Fibroblast of peridontal ligament (primary cell): Measurements from ENCODE around the gene ADA.

Source experiments
- DNase-seq: peaks from one replicate; pipeline ENCODE4 v3.0.0-alpha.2; 2010; ENCODE audit errors: extremely low read depth

ADA gene

DNA sequence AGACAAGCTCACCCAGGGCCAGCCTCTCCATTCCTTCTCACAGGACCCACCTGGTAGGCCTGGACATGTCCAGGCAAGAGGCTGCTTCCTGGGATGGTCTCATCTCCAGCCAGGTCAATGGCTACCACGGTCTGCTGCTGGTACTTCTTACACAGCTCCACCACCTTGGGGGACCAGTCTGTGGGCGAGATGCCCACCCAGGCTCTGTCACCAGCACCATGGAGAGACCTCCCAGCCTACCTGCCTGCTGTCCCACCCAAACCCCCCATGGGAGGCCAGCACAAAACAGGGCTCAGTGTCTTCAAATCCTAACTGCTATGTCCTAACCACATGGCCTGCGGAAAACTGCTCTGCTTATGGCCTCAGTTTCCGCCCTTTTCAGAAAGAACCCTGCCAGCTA lies 27.3 kb downstream of the ADA start:
- DNase-seq: no peak

DNA sequence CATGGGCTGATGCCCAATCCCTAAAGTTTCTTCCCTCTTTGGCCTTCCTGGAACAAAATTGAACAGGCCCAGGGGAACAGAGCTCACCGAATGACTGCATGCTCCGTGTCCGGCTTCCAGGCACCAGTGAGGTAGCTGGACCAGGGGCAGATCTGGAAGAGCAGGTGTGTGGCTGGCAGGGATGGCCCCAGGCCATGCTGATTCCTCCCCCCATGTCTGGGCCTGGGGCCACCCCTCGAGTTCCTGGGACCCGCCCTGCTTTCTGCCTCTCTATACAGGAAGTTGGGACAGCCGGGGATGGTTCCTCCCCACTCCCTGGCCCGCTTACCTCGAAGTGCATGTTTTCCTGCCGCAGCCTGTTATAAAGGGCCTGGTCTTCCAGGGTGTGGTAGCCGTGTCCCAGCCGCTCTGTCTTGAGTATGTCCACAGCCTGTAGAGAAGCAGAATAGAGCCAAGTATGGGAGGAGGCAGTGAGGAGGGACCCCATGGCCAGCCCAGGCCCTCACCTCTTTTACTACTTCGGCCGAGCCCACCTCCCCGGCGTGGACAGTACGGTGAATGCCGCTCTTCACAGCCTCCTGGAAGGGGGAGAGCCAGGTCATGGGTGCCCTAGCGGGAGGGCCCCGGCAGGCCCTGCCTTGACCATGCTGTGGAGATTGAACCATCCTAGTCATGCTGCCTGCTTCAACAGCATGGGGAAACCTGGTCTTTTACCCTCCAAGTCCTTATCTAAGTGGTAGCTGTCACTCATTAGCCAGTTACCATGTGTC lies 28.8 kb downstream of the ADA start:
- no peak for DNase-seq

DNA sequence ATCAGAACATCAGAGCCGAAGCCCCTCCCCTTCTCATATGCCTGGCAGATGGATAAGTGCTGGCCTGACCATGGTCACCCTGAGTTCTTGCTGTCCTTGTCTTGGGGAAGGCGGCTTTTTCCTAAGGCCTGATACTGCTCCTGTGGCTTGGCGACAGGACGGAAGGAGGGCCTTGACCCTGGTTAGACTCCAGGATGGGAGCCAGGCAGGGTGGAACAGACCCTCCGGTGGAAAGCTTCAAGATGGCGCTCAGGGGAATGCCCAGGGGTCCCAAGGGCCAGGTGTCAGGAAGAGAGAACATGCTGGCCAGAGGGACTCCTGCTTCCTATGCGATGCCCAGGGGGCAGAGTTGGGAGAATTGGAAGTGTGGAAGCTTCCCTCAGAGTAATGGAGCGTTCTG lies 29.6 kb downstream of the ADA start:
- DNase-seq: no peak

DNA sequence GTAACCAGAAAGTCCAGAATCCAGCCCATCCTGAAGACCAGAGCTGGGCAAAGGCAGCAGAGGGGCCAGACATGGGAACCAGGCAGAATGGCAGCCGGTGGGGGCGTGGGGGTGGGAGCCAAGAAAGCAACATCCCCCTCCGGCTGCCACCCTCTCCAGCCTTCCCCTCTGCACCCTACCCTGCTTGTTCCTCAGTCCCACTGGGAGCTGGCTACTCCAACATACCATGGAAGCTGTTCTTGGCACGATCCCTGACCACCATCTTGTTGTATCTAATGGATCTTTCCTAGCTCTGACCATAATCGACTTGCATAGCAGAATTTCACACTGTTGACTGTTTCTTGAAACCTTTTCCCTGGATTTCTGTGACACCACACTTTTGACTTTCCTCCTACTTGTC lies 30.2 kb downstream of the ADA start:
- DNase-seq: no peak

DNA sequence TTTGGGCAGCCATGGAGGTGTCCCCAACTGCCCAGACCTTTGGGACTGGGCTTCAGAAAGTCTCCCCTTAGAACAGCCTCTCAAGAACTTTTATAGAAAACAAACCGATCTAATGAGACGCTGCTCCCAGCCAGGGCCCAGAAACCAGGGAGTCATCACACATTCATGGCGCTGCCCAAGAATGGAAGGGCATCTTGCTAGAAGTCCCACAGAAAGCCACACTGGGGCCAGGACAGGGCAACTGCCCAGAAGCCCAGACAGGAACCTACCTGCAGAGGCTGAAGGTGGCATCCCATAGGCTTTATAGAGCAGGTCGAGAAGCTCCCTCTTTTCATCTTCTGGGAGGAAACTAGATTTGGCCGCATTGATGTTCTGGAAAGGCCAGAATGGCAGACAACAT lies 31.5 kb downstream of the ADA start:
- DNase-seq: no peak

DNA sequence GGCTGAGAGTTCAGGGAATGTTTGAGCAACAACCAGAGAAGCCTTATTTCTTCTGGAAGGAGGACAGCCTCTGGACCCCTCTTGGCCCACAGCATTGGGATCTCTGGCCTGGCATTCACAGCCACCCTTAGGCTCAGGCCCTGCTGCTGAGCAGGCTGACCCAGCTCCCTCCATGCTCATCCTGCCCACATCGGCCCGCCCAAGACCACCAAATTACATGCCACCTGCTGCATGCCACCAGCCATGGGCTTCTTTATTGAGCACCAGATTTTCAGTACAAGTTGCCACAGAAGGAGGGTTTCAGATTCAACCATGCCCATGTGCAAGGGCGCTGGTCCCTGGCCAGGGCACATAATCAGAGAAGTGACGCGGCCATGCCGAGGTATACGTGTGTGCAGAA lies 32.2 kb downstream of the ADA start:
- DNase-seq: no peak

DNA sequence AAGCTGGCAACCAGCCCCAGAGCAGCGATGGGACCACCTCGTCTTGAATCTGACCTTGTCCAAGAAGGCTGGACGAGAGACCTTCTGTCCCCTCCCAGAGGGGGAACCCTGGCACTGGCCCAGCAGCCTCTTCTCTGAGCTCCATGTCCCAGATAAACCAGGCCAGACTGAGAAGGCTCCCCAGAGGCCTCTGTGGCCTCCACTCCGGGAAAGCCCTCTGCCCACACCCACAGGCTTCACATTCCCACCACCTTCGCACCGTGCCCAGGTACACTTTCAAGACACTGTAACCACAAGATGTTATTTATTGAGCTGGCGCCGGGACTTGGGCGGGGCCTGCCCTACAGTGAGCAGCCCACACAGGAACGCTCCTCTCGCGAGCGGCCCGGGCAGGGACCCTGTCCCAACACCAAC lies 33.2 kb downstream of the ADA start:
- no peak for DNase-seq

DNA sequence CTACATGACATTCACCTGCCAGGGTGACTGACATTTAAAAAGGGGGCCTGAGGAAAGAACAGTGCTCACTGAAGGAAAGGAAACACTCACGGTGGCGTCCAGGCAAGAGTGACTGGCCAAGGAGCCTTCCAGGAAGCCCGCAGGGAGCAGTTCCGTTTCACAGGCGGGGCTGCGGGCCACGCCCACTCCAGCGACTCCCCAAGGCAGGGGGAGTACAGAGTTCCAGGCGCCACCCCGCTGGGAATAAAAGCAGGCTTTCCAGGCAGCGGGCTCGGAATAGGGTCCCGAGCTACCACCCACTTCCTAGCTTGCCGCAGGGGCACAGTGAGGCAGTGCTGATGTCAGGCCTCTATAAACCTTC lies 34.9 kb downstream of the ADA start:
- DNase-seq: no peak

DNA sequence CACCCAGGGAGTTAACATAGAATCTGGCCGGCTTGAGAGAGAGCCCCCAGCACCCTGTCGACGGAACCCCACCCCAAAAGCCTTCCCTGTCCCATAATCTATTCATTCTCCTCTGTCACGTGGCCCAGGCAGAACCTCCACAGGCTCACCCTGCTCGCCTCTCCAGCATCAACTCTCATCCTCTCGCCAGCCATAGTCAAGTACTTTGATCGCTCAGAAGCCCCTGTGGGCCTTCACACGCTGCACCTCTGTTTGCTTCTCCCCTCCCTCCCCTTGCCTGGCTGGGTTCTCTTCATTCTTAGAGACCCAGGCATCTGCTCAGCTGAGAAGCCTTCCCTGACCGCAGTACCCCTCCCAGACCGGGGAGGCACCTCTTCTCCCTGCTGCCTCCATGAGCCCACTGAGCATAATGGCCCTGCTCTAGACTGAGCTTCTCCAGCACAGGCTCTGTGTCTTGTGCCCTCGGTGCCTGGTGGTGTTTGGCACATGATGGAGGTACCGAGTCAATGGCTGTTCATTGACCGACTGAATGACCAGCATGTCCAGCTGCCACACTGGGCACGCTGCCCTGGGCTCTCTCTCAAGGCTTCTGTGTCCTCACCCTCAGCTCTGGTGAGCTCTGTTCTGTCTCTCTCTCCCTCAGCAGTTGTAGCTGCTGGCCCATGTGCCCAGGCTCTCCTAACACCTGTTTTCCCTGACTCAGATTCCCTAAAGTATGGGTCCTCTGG lies 35.5 kb downstream of the ADA start:
- DNase-seq: no peak

DNA sequence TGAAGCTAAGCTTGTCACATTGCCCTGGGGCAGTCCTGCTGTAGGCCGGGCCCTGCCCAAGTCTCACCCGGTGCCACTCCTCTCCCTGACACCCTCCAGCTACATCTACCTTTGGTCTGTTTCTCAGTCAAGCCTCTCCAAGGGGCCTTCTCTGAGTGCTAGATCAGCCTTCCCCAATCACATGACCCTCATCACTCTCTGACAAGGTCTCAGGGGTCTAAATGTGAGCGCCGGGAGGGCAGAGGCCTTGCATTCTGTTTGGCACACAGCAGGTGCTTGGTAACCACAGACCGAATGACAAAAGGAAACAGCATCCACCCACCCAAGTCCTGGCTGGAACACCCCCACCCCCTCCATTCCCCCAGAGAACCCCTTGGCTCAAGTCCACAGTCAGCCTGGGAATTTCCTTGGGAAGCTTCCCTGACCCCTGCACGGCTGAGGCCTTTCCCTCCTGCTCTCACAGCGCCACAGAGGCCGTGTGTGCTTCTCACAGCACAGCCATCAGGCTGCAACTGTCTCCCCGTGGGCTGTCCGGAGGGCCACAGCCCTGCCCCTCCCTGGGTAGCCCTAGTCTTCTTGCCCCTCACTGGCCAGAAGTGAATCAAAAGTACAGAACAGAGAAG lies 36.2 kb downstream of the ADA start:
- DNase-seq: peak; percentile 36

DNA sequence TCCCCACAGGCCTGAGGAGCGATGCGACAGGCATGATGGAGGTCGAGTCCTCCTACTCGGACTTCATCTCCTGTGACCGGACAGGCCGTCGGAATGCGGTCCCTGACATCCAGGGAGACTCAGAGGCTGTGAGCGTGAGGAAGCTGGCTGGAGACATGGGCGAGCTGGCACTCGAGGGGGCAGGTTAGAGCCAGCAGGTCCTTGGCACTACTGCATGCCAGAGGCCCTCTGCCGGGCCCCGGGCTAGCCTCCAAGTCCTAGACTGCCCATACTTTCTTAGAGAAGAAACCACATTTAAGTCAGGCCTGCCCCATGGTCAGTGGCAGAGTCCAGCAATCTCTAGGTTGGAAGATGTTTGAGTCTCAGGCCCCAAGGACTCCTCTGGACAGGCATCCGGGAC lies 37.0 kb downstream of the ADA start:
- DNase-seq: no peak

DNA sequence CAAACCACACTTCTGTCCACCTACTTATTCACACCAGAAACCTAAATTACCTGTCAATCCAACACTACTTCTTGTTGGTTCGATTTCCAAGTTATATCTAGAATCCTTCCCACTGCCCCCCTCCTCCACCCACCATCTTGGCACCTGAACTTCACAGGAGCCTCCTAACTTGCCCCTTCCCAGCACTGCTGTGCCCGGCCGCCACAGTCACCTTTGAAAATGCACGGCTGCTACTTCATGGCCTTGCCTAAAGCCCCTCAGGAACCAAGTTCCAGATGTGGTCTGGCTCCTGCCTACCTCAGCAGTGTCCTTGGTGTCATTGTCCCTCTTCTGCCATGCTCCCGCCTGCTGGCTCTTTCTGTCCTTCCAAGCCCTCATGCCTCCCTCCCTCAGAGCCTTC lies 37.9 kb downstream of the ADA start:
- DNase-seq: no peak

DNA sequence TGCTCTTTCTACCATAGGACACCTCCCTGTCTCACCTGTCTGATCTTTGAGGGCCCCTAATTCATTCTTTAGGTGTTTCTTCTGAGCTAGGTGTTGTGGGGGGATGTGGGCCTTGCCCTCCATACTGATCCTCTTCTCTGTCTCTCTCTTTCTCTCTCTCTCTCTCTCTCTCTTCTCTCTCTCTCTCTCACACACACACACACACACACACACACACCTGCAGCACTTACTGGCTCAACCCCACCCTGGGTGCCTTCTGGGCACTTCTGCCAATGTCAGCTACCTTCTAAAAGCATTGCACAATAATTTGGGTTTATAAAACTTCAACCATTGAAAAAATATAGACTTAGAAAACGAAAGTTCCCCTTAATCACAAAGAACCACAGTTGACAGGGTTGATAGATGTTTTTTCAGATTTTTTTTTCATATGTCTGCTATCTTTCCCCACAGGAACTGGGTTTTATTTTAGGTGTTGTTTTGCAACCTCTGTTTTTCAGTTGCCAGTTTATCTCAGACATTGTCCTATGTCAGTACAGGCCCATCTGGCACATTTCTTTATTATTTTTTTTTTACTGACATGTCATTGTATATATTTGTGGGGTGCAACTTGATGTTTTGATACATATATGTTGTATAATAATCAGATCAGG lies 41.1 kb downstream of the ADA start:
- no peak for DNase-seq

DNA sequence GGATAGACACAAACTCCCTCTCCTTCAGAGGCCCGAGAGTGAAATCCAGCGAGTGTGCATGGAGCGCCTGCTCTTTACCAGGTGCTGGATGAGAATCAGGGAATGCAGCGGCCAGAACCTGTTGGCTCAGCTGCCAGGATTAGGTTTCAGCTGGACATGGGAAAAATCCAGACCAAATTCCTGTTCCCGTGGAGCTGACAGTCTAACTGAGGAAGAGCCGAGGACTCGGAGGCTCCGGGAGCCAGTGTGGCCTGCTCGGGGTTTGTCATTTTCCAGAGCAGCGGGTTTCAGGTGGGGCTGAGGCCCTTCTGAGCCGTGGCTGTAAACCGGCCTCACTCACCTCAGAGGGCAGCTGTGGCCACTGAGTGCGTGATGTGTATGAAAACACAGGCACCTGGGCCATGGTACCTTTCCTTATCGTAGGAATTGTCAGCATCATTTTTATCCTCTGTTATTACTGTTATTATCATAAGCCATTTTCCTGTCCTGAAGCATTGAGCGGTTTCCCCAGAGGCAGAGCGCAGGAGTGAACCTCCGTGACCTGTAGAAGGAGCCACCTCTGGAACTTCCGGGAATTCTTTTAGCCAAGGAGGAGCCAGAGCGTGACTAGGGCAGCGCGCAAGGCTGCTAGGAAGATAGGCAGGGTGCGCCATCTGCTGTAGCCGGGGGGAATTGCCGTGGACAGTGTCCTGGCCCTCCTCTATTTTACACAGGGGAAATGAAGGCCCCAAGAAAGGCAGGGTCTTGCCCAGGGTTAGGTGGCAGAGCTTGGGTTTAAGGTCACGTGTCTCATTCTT lies 41.8 kb downstream of the ADA start:
- DNase-seq: peak; percentile 79

DNA sequence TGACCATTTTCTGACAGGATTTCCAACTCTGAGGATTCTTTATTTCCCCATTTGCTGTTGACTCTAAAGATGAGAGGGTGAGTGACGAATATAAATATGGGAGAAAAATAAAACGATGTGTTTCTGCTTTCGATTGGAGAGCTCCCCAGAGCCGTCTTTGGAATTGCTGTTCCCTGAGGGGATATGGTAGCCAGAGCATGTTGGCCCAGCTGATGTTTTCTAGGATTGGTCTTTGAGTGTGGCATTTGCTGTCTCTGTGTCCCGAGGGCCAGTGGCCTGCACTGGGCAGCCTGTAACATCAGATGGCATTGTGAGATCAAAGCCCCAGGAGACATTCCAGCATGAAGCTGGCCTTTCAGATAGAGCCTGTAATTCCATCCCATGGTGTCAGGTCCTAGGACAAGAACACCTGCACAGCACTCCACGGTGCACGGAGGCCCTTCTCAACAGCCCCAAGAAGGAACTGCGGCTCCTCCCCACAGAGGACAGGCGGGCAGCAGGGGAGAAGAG lies 42.4 kb downstream of the ADA start:
- peak; percentile 34 for DNase-seq

DNA sequence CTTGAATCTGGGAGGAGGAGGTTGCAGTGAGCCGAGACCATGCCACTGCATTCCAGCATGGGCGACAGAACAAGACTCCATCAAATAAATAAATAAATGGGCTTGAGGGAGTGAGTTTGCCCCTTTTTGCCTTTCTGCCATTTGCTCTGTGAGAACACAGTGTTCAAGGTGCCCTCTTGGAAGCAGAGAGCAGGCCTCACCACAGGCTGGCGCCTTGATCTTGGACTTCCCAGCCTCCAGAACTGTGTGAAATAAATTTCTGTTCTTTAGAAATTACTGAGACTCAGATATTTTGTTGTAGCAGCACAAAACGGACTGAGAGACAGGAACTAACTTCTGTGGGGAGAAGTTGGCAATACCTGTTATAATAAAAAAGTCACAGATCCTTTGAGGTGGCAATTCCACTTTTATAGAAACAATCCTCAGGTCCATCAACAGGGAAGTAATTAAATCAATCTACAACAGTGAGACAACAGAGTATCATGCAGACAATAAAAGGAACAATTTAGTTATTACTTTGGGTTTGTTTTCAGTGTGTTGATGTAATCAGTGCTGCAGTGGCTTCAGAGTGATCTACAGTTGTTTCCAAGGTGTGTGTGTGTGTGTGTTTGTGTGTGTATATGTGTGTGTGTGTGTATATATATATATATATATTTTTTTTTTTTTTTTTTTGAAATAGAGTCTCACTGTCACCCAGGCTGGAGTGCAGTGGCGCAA lies 44.6 kb downstream of the ADA start:
- DNase-seq: no peak

DNA sequence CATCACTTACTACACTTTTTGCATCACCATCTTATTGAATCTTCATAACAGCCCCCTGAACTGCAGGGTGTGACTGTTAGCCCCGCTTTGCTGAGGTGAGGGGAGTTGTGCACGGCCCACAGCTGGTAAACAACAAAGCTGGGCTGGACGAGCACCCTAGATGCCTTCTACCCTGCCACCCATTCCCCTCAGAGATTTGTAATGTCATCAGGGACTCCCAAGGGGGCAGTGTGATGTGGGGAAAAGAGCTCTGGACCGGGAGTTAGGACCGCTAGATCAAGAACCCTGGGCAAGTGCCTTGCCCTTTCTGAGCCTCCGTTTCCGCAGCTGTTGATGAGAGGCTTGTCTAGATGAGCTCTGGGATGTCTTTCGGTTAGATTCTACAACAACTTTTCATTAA lies 48.2 kb downstream of the ADA start:
- no peak for DNase-seq

DNA sequence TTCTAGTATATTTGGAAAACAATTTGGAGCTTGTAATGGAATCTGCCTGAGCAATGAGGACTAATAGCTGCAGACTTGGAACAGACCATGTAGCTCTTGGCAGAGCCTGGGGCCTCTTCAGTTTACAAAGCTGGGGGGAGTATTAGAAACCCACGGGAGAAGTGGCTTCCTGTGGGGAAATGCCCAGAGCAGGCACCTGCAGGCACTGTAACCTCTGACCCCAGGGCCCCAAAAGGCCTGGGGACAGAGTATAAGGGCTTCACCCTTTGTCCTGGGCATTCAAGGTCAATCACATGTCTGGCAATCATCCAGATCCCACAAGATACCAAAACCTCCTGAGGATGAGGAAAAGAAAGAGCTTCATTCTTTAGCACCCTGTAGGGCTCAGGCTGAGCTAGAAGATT lies 49.7 kb downstream of the ADA start:
- peak; percentile 90 for DNase-seq

DNA sequence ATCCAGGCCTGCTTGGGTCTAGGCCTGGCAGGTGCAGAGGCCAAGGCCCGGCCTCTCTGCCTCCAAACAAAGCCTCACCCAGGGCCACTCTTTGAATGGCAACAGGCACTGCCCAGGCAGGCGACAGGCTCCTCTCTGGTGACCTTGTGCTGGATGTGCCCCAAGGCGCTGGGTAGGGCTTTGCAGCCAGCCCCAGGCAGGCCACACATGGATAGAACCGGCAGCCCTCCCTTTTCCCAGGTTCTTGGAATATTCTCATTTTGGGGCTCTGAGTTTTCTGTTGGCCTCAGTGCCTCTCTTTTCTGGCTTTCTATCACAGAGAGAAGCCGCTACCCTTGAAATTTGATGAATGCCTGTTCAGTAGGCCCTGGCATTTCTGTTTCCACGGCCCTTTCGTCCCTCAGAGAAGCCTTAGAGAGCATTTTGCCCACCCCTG lies 50.2 kb downstream of the ADA start:
- no peak for DNase-seq

DNA sequence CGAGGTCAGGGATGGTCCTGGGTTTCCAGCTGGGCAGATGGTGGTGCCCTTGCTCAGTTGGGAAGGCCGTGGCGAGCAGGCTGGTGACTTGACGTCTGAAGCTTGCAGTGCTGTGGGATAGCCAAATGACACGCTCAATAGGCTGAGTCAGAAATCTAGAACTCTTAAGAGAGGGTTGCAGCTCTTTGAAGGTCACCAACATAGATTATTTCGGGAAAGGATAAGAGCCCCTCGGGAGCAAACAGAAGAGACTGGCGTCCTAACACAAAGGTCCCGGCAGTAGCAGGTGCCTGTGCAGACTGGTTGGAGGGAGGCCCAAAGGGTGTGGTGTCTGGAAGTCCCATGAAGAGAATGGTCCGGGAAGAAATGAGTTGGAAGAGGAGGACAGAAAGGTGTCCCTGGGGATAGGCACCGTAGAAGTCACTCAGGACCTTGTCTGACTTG lies 50.7 kb downstream of the ADA start:
- no peak for DNase-seq

DNA sequence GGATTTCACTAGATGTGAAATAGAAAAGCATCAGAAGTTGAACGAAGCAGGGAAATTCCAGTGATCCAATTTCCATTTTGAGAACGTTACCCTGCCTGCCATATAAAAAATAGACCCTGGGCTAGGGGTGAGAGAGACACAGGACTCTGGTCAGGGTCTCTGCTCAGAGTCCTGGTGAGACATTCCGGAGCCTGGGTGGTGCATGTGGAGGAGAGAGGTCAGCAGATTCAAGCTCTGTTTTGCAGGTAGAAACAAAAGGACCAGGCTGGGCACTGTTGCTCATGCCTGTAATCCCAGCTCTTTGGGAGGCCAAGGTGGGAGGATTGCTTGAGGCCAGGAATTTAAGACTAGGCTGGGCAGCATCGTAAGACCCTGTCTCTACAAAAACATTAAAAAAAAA lies 51.2 kb downstream of the ADA start:
- DNase-seq: no peak
